CD4-positive, alpha-beta T cell treated with Interleukin-12 subunit alpha and Interleukin-12 subunit beta, for 1 hour (primary cell): ENCODE data around the gene NDUFA12.

ENCODE experiments used
- DNase-seq: peaks from one replicate; pipeline ENCODE4 v3.0.0-alpha.2; 2020

NDUFA12 gene

GRCh38 chr12:94930772-94931171, 72.7 kb downstream of the NDUFA12 start:
- no peak for DNase-seq

- no peak for DNase-seq
Observed at GRCh38 chr12:94930216-94930654, 73.3 kb downstream of the NDUFA12 start.

- no peak for DNase-seq
Observed at GRCh38 chr12:94929780-94930179, 73.7 kb downstream of the NDUFA12 start.

- DNase-seq = peak; percentile 7
Observed at GRCh38 chr12:94925729-94926128, 77.8 kb downstream of the NDUFA12 start.

- DNase-seq = no peak
Observed at GRCh38 chr12:94925206-94925605, 78.3 kb downstream of the NDUFA12 start.

GRCh38 chr12:94922561-94922960, 80.9 kb downstream of the NDUFA12 start:
- no peak for DNase-seq
